OCI-LY1 (cell line): ENCODE measurements around the gene RNF13.

Experiments used
- H2AFZ ChIP-seq: fragments of 200-600 bp; sonication (generic), shearing (Covaris generic); 2 replicates; pipeline ENCODE4 v1.6.0; 2014; ENCODE audit warnings: antibody characterized with exemption, mild to moderate bottlenecking, low read length
- H3F3A ChIP-seq: fragments of 200-600 bp; sonication (generic), shearing (Covaris generic); 2 replicates; pipeline ENCODE4 v1.6.0; 2014; ENCODE audit warnings: mild to moderate bottlenecking, antibody characterized with exemption, low read length, moderate library complexity; ENCODE audit not compliant: insufficient read depth
- H3K27ac ChIP-seq: fragments of 200-600 bp; sonication (generic); 2 replicates; pipeline ENCODE4 v1.5.1; 2014; ENCODE audit warnings: low read length, mixed run types, mild to moderate bottlenecking, low read depth; ENCODE audit not compliant: poor library complexity, severe bottlenecking
- H3K27me3 ChIP-seq: fragments of 200-600 bp; sonication (generic); 2 replicates; pipeline ENCODE4 v1.6.0; 2014; ENCODE audit warnings: antibody characterized with exemption, mild to moderate bottlenecking, low read length, moderate library complexity; ENCODE audit not compliant: insufficient read depth
- H3K36me3 ChIP-seq: fragments of 200-600 bp; sonication (generic); 2 replicates; pipeline ENCODE4 v1.6.1; 2014; ENCODE audit warnings: mild to moderate bottlenecking, antibody characterized with exemption, low read length, moderate library complexity, mixed read lengths; ENCODE audit not compliant: insufficient read depth
- H3K4me1 ChIP-seq: fragments of 200-600 bp; sonication (generic); 2 replicates; pipeline ENCODE4 v1.5.1; 2014; ENCODE audit warnings: mild to moderate bottlenecking, low read length, moderate library complexity; ENCODE audit not compliant: insufficient read depth, severe bottlenecking
- H3K4me2 ChIP-seq: fragments of 200-600 bp; sonication (generic), shearing (Covaris generic); 2 replicates; pipeline ENCODE4 v1.6.1; 2014; ENCODE audit warnings: low read length
- H3K4me3 ChIP-seq: fragments of 200-600 bp; sonication (generic); 2 replicates; pipeline ENCODE4 v1.5.1; 2014; ENCODE audit warnings: low read length, low read depth, mild to moderate bottlenecking, mixed read lengths; ENCODE audit not compliant: poor library complexity, severe bottlenecking
- H3K79me2 ChIP-seq: fragments of 200-600 bp; shearing (Covaris generic); 2 replicates; pipeline ENCODE4 v1.6.1; 2016; ENCODE audit warnings: mixed run types, low read length, mixed read lengths; ENCODE audit not compliant: insufficient read depth
- H3K9ac ChIP-seq: fragments of 200-600 bp; sonication (generic), shearing (Covaris generic); 2 replicates; pipeline ENCODE4 v1.6.1; 2014; ENCODE audit warnings: mild to moderate bottlenecking, low read length, mixed read lengths
- H3K9me2 ChIP-seq: fragments of 200-600 bp; sonication (generic), shearing (Covaris generic); 2 replicates; pipeline ENCODE4 v1.6.1; 2014; ENCODE audit warnings: low read depth, mild to moderate bottlenecking, low read length, mixed read lengths
- H3K9me3 ChIP-seq: fragments of 200-600 bp; shearing (Covaris generic); 2 replicates; pipeline ENCODE4 v1.6.1; 2014; ENCODE audit warnings: low read length, mixed read lengths
- H4K20me1 ChIP-seq: fragments of 200-600 bp; sonication (generic), shearing (Covaris generic); 2 replicates; pipeline ENCODE4 v1.6.0; 2016; ENCODE audit warnings: mild to moderate bottlenecking, low read length; ENCODE audit not compliant: insufficient read depth
- EZH2 ChIP-seq: fragments of 200-600 bp; sonication (generic), shearing (Covaris generic); IDR thresholded peaks from 2 replicates; pipeline ENCODE4 v1.8.0; 2017; ENCODE audit warnings: borderline replicate concordance, mixed run types, mild to moderate bottlenecking, antibody characterized with exemption, low read length, moderate library complexity, mixed read lengths
- TF ChIP-seq, protein P1 (sequence below): fragments of 200-600 bp; sonication (generic), shearing (Covaris generic); IDR thresholded peaks from 2 replicates; pipeline ENCODE4 v1.5.1; 2017; ENCODE audit warnings: mild to moderate bottlenecking, antibody characterized with exemption, low read length, moderate library complexity, mixed read lengths

RNF13 gene

DNA sequence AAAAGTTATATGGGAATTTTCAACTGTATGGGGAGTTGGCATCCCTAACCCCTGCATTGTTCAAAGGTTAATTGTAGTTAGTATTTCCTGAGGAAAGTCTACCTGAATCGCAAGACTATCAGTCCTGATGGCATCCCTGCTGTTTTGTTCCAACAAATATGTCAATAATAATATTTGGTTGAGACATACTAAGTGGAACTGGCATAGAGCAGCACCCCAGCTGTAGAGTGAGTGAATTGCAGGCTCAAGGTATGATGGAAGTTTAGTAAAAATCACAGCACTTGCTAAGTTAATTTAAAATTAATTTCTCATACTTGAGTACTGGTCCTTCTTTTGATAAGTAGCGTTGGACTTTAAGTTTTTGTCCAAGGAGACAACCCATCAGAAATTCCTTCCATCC is 42.8 kb upstream of the RNF13 start:
- H3K9me3 ChIP-seq, result no peaks in the 10 kb centered on the region
- no peak overlapping the region for H3K4me2 ChIP-seq
- H3K79me2 ChIP-seq, result no peaks in the 10 kb centered on the region
- no peak overlapping the region for H3K27ac ChIP-seq
- H4K20me1 ChIP-seq, result no peaks in the 10 kb centered on the region
- H2AFZ ChIP-seq, result no peak overlapping the region
- H3K36me3 ChIP-seq, result no peaks in the 10 kb centered on the region
- TF ChIP-seq EZH2, result no peak
- TF ChIP-seq, protein P1, sequence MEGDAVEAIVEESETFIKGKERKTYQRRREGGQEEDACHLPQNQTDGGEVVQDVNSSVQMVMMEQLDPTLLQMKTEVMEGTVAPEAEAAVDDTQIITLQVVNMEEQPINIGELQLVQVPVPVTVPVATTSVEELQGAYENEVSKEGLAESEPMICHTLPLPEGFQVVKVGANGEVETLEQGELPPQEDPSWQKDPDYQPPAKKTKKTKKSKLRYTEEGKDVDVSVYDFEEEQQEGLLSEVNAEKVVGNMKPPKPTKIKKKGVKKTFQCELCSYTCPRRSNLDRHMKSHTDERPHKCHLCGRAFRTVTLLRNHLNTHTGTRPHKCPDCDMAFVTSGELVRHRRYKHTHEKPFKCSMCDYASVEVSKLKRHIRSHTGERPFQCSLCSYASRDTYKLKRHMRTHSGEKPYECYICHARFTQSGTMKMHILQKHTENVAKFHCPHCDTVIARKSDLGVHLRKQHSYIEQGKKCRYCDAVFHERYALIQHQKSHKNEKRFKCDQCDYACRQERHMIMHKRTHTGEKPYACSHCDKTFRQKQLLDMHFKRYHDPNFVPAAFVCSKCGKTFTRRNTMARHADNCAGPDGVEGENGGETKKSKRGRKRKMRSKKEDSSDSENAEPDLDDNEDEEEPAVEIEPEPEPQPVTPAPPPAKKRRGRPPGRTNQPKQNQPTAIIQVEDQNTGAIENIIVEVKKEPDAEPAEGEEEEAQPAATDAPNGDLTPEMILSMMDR, result peak; percentile 24; the same call in 1 of the 2 replicates
- no peaks in the 10 kb centered on the region for H3K27me3 ChIP-seq
- H3K9ac ChIP-seq, result no peak overlapping the region
- H3F3A ChIP-seq, result no peaks in the 10 kb centered on the region
- H3K9me2 ChIP-seq, result no peaks in the 10 kb centered on the region
- no peaks in the 10 kb centered on the region for H3K4me1 ChIP-seq
- H3K4me3 ChIP-seq, result no peak overlapping the region

DNA sequence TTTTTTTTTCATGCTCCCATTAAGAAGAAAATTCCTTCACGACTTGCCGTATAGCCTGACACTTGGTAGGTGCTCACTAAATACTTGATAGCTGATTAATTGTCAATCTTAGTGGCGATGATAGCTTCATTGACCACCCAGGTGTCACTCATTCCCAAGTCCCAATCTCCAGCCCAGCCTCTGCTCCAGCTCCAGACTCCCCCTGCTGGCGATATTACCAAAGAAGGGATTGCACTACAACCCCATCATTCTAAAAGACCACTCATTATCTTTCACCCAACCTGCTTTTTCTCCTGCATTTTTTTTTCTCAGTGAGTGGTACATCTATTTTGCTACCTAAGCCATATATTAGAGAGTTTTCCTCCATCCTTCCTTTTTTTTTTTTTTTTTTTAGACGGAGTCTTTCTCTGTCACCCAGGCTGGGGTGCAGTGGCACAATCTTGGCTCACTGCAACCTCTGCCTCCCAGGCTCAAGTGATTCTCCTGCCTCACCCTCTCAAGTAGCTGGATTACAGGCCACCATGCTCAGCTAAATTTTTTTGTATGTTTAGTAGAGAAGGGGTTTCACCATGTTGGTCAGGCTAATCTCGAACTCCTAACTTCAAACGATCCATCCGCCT is 41.3 kb upstream of the RNF13 start:
- Histone ChIP-seq H3K27me3 (no peaks in the 10 kb centered on the region), H3F3A (no peaks in the 10 kb centered on the region), H2AFZ (no peak overlapping the region), H3K9ac (no peak overlapping the region), H3K27ac (no peak overlapping the region), H3K9me2 (no peaks in the 10 kb centered on the region), H3K4me3 (no peak overlapping the region), H3K4me1 (no peaks in the 10 kb centered on the region), H3K4me2 (no peak overlapping the region), H4K20me1 (no peaks in the 10 kb centered on the region), H3K36me3 (no peaks in the 10 kb centered on the region), H3K79me2 (no peaks in the 10 kb centered on the region), H3K9me3 (no peaks in the 10 kb centered on the region)
- TF ChIP-seq, protein P1, result peak; percentile 80
- no peak for TF ChIP-seq EZH2

DNA sequence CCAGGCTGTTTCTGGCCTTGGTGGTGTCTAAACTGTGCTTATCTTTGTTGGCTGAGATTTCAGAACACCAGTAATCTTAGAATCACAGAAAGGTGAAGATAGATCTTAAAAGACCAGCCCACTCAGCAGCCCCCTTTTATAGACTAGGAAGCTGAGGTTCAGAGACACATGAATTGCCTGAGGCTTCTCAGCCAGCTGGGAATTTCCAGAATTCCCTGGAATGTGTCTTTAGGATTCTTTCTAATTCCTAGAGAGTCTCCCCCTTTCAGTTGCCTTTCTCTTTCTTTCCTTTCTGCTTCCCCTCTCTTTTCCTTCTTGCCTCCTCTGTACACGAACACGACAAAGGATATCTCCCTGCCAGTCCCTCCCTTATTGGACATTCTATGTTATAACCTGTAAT is 40.2 kb upstream of the RNF13 start:
- no peak overlapping the region for H3K27ac ChIP-seq
- H3K9me2 ChIP-seq, result no peaks in the 10 kb centered on the region
- H3K4me3 ChIP-seq, result no peak overlapping the region
- no peaks in the 10 kb centered on the region for H3K79me2 ChIP-seq
- no peak overlapping the region for H3K9ac ChIP-seq
- H4K20me1 ChIP-seq, result no peaks in the 10 kb centered on the region
- no peaks in the 10 kb centered on the region for H3K27me3 ChIP-seq
- no peaks in the 10 kb centered on the region for H3F3A ChIP-seq
- no peaks in the 10 kb centered on the region for H3K36me3 ChIP-seq
- no peak for TF ChIP-seq EZH2
- TF ChIP-seq, protein P1, result no peak
- H2AFZ ChIP-seq, result no peak overlapping the region
- no peaks in the 10 kb centered on the region for H3K9me3 ChIP-seq
- no peak overlapping the region for H3K4me2 ChIP-seq
- no peaks in the 10 kb centered on the region for H3K4me1 ChIP-seq
